K562 (cell line): ENCODE measurements around the gene SAP25. TPM values are rescaled to one million over a fixed set of nuclear protein-coding genes. Genes with fewer than 3 reads are reported as not detected.

Source experiments
- CBX8 ChIP-seq: fragments of 200-600 bp; sonication (generic); IDR thresholded peaks from 2 replicates; pipeline ENCODE4 v1.6.1; 2012; ENCODE audit warnings: borderline replicate concordance, mixed run types, low read depth, mild to moderate bottlenecking, moderate library complexity, mixed read lengths, low read length, control low read depth, inconsistent platforms; ENCODE audit not compliant: poor library complexity, severe bottlenecking; ENCODE audit errors: extremely low read depth
- CHCHD3 ChIP-seq: fragments of 250-450 bp; sonication (Bioruptor Pico); IDR thresholded peaks from 2 replicates; pipeline ENCODE4 v2.1.2; 2022; ENCODE audit warnings: mild to moderate bottlenecking
- EP400 ChIP-seq: fragments of 450-650 bp; IDR thresholded peaks from 2 replicates; pipeline ENCODE4 v1.6.1; 2017; ENCODE audit warnings: antibody characterized with exemption, mild to moderate bottlenecking, moderate library complexity
- FOXK2 ChIP-seq, 2 experiments: fragments of 450-650 bp; IDR thresholded peaks in 1 of 2; conservative IDR thresholded peaks in 1 of 2; 2 replicates each; pipeline ENCODE4 v1.6.1; 2016; ENCODE audit warnings: low read depth in 2 of 2, mild to moderate bottlenecking in 1 of 2
- HCFC1 ChIP-seq: IDR thresholded peaks from 2 replicates; pipeline ENCODE4 v1.6.1; 2012; ENCODE audit warnings: low read depth, low read length, improper control_type of control experiment
- HDAC8 ChIP-seq: fragments of 450-650 bp; IDR thresholded peaks from 2 replicates; pipeline ENCODE4 v1.6.1; 2016; ENCODE audit warnings: mild to moderate bottlenecking, missing genetic modification characterization, moderate library complexity, missing compliant biosample characterization
- HNRNPK ChIP-seq: fragments of 200-400 bp; formaldehyde crosslinking; IDR thresholded peaks from one replicate; pipeline ENCODE4 v1.6.1; 2018; ENCODE audit warnings: mild to moderate bottlenecking, low read depth, low read length; ENCODE audit not compliant: poor library complexity, severe bottlenecking
- MAZ ChIP-seq, 2 experiments: fragments of 450-650 bp in 1 of 2; sonication (generic) in 1 of 2; formaldehyde crosslinking; IDR thresholded peaks in 1 of 2; conservative IDR thresholded peaks in 1 of 2; 2 replicates each; pipeline versions ENCODE4 v1.4.0 to v1.5.0; 2020; ENCODE audit warnings: mild to moderate bottlenecking in 1 of 2, missing genetic modification reagents in 1 of 2
- MBD2 ChIP-seq: sonication (generic); IDR thresholded peaks from 2 replicates; pipeline ENCODE4 v1.6.1; 2016; ENCODE audit warnings: low read depth, borderline replicate concordance
- PHF8 ChIP-seq: fragments of 200-600 bp; sonication (generic); IDR thresholded peaks from 2 replicates; pipeline ENCODE4 v1.6.1; 2012; ENCODE audit warnings: mixed run types, mild to moderate bottlenecking, inconsistent platforms, low read length, moderate library complexity, borderline replicate concordance
- STAG1 ChIP-seq: sonication (generic); formaldehyde crosslinking; IDR thresholded peaks from 2 replicates; pipeline ENCODE4 v1.5.0; 2020; ENCODE audit warnings: missing genetic modification reagents, borderline replicate concordance
- TAF7 ChIP-seq: fragments of 450-650 bp; IDR thresholded peaks from 2 replicates; pipeline ENCODE4 v1.6.1; 2016; ENCODE audit warnings: missing genetic modification characterization, missing compliant biosample characterization
- TGIF2 ChIP-seq: sonication (generic); formaldehyde crosslinking; IDR thresholded peaks from 2 replicates; pipeline ENCODE4 v1.8.1; 2022; ENCODE audit warnings: mild to moderate bottlenecking, missing genetic modification reagents, moderate library complexity
- ZBTB2 ChIP-seq: fragments of 450-650 bp; IDR thresholded peaks from 2 replicates; pipeline ENCODE4 v1.6.1; 2016; ENCODE audit warnings: antibody characterized with exemption
- ZNF217 ChIP-seq: sonication (generic); formaldehyde crosslinking; IDR thresholded peaks from 2 replicates; pipeline ENCODE4 v1.8.0; 2022; ENCODE audit warnings: mild to moderate bottlenecking, missing genetic modification reagents
- ZNF224 ChIP-seq: sonication (generic); formaldehyde crosslinking; IDR thresholded peaks from 2 replicates; pipeline ENCODE4 v1.8.0; 2022; ENCODE audit warnings: mild to moderate bottlenecking, missing genetic modification reagents
- ZNF239 ChIP-seq: fragments of 250-450 bp; sonication (Bioruptor Pico); IDR thresholded peaks from 2 replicates; pipeline ENCODE4 v1.4.0; 2020; ENCODE audit warnings: mild to moderate bottlenecking
- ZNF311 ChIP-seq: fragments of 250-450 bp; sonication (Bioruptor Pico); IDR thresholded peaks from 2 replicates; pipeline ENCODE4 v1.4.0; 2020; ENCODE audit warnings: mild to moderate bottlenecking, moderate library complexity
- ZNF395 ChIP-seq: fragments of 200-800 bp; sonication (Bioruptor generic); IDR thresholded peaks from 2 replicates; pipeline ENCODE4 v1.6.1; 2017; ENCODE audit warnings: missing genetic modification characterization, missing compliant biosample characterization
- ZNF780A ChIP-seq: fragments of 250-450 bp; sonication (Bioruptor Pico); IDR thresholded peaks from 2 replicates; pipeline ENCODE4 v1.5.0; 2021; ENCODE audit warnings: mild to moderate bottlenecking
- ZZZ3 ChIP-seq: fragments of 450-650 bp; IDR thresholded peaks from 2 replicates; pipeline ENCODE4 v1.6.1; 2016; ENCODE audit warnings: antibody characterized with exemption, mild to moderate bottlenecking, moderate library complexity
- polyA plus RNA-seq, 8 experiments: library from polyadenylated mRNA; depleted of rRNA in 4 of 8; stranded (reverse) in 5 of 8; unstranded in 3 of 8; fragments of >200 nt; fragmentation: Nextera tagmentation in 2 of 8; fragmentation: Illumina TruSeq in 1 of 8; extraction: Ambion mirVana in 2 of 8; extraction: Trizol in 1 of 8; gene quantifications; 2 replicates each; pipeline versions ENCODE4 v1.2.1 to v1.2.3, GENCODE V29; 2011 to 2014; ENCODE audit warnings: inconsistent platforms in 1 of 8, missing spikeins in 1 of 8
- total RNA-seq, 7 experiments: library from RNA; depleted of rRNA in 6 of 7; stranded (reverse); fragments of >200 nt in 6 of 7; fragmentation: Illumina TruSeq in 2 of 7; extraction: Trizol in 2 of 7; gene quantifications; 2 replicates each; pipeline versions ENCODE4 v1.2.1 to v1.2.3, GENCODE V29; 2011 to 2021; ENCODE audit warnings: low replicate concordance in 1 of 7

SAP25 gene
- total and polyA plus RNA-seq, 9 of the 15 experiments (the other 6 are each of a cell fraction or from before 2014, with no cell fraction given), result 0.13 to 5.3 (median 0.78) TPM; not detected in 1

DNA sequence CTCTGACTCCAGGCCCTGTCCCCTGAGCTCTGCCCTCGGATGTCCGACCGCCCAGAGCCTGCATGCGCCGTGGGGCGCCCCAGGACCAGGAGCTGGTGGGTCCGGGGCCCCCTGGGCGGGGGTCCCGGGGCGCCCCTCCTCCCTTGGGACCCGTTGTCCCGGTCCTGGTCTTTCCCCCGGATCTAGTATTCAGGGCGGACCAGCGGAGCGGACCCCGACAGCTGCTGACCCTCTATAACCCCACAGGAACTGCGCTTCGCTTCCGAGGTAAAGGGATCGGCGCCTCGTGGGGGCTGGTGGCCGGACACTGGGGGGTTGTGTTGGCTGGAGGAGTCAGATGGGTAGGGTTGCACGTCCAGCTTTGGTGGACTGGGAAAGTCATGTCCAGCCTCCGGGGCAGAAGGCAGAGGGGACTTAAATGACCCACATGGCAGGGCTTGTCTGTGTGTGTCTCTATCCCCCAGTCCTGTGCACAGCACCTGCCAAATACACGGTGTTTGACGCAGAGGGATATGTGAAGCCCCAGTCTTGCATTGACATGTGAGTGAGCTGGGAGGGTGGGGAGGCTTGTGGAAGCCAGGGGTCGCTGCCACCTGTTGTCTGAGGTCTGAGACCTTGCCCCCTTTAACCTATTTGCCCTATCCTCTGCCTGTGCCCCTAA lies 39.2 kb upstream of the SAP25 start (continued):
- TF ChIP-seq ZNF395 (CRISPR knock-in tag) (no peak), ZNF239 (CRISPR knock-in tag) (no peak), ZNF311 (CRISPR knock-in tag) (no peak), FOXK2 (conservative IDR thresholded peaks at IDR 0.05 in 1 of 2, IDR thresholded peaks at IDR 0.05 in 1 of 2; ENCODE audit: low read depth in 2 of 2) (no peak), ZNF217 (CRISPR knock-in tag) (no peak), HCFC1 (no peak), MAZ (CRISPR knock-in tag; conservative IDR thresholded peaks at IDR 0.05 in 1 of 2, IDR thresholded peaks at IDR 0.05 in 1 of 2) (0 out of 4 replicates have a peak, but pooled peaks of 1 of the 2 experiments have one; percentile 32), PHF8 (no peak), TAF7 (no peak), ZBTB2 (peak; percentile 31; the same call in 1 of the 2 replicates), HNRNPK (no peak), TGIF2 (CRISPR knock-in tag) (peak; percentile 70; the same call in 1 of the 2 replicates), STAG1 (no peak), MBD2 (no peak), ZNF780A (CRISPR knock-in tag) (no peak), CBX8 (no peak), HDAC8 (tag) (no peak), ZNF224 (CRISPR knock-in tag) (no peak), EP400 (no peak), CHCHD3 (CRISPR knock-in tag) (no peak), ZZZ3 (no peak)
